HAP-1 (cell line): ENCODE data around the gene MANBA.
"Not testable (repeated sequence)": the region's sequence is repeated elsewhere in the genome, so short reads cannot be mapped to it uniquely, and the experiment has no call there.

Experiments
- DNase-seq, 2 experiments: peaks; one replicate each; pipeline ENCODE4 v3.0.0-alpha.2; 2016 to 2020; ENCODE audit warnings: low spot score in 2 of 2
- H3K27me3 ChIP-seq: fragments of 250-450 bp; sonication (Bioruptor Pico); 2 replicates; pipeline ENCODE4 v1.5.1; 2020; ENCODE audit warnings: low read depth, mild to moderate bottlenecking, moderate library complexity
- H3K36me3 ChIP-seq: fragments of 250-450 bp; sonication (Bioruptor Pico); replicated peaks from 2 replicates; pipeline ENCODE4 v1.5.1; 2020; ENCODE audit warnings: mild to moderate bottlenecking
- H3K4me1 ChIP-seq: fragments of 250-450 bp; sonication (Bioruptor Pico); 2 replicates; pipeline ENCODE4 v1.5.1; 2020; ENCODE audit warnings: mild to moderate bottlenecking
- H3K4me3 ChIP-seq: fragments of 250-450 bp; sonication (Bioruptor Pico); 2 replicates; pipeline ENCODE4 v1.5.1; 2020; ENCODE audit warnings: mild to moderate bottlenecking, moderate library complexity
- H3K9me3 ChIP-seq: fragments of 250-450 bp; sonication (Bioruptor Pico); 2 replicates; pipeline ENCODE4 v1.5.1; 2020; ENCODE audit warnings: mild to moderate bottlenecking, moderate library complexity
- in situ Hi-C: fragments of 300-500 bp; cut with MboI; formaldehyde crosslinking; loops from 3 replicates; pipeline ENCODE4 v1.14.3; 2020; ENCODE audit warnings: low sequenced_read_pairs, inconsistent platforms, mixed read lengths

MANBA gene

GRCh38 chr4:102725229-102725628 lies 35.5 kb downstream of the MANBA start:
- Histone ChIP-seq H3K9me3 (no peaks in the 10 kb centered on the region), H3K27me3 (no peaks in the 10 kb centered on the region), H3K36me3 (no peaks in the 10 kb centered on the region), H3K4me1 (no peaks in the 10 kb centered on the region), H3K4me3 (no peak overlapping the region)
- in situ Hi-C loops: no loop called here
- no peak for DNase-seq

GRCh38 chr4:102723511-102723910 lies 37.3 kb downstream of the MANBA start:
- no peaks in the 10 kb centered on the region for H3K27me3 ChIP-seq
- no peak for DNase-seq
- no peaks in the 10 kb centered on the region for H3K4me1 ChIP-seq
- no peaks in the 10 kb centered on the region for H3K9me3 ChIP-seq
- in situ Hi-C loops: no loop called here
- no peak overlapping the region for H3K4me3 ChIP-seq
- H3K36me3 ChIP-seq: peaks cover 3% of the 10 kb centered on the region

- H3K4me1 ChIP-seq: no peaks in the 10 kb centered on the region
- H3K36me3 ChIP-seq: peaks cover 3% of the 10 kb centered on the region
- H3K9me3 ChIP-seq: no peaks in the 10 kb centered on the region
- no peaks in the 10 kb centered on the region for H3K27me3 ChIP-seq
- no peak overlapping the region for H3K4me3 ChIP-seq
- no peak for DNase-seq
- in situ Hi-C loops: no loop called here
Observed at GRCh38 chr4:102722740-102723139, 38.0 kb downstream of the MANBA start.

GRCh38 chr4:102718833-102719575 lies 41.8 kb downstream of the MANBA start:
- not testable (repeated sequence) for H3K36me3 ChIP-seq

GRCh38 chr4:102717448-102718092 lies 43.2 kb downstream of the MANBA start:
- H3K4me3 ChIP-seq: no peak overlapping the region
- in situ Hi-C loops: no loop called here
- DNase-seq: no peak
- H3K9me3 ChIP-seq: no peaks in the 10 kb centered on the region
- no peaks in the 10 kb centered on the region for H3K4me1 ChIP-seq
- H3K27me3 ChIP-seq: no peaks in the 10 kb centered on the region
- H3K36me3 ChIP-seq: peaks cover 5% of the 10 kb centered on the region

More at GRCh38 chr4:102718833-102719575, 41.8 kb downstream of the MANBA start:
- H3K27me3 ChIP-seq, H3K9me3 ChIP-seq, H3K4me3 ChIP-seq, H3K4me1 ChIP-seq, DNase-seq, in situ Hi-C loops: not testable (repeated sequence)

- H3K4me3 ChIP-seq: no peak overlapping the region
- in situ Hi-C loops: no loop called here
- DNase-seq: no peak
- H3K36me3 ChIP-seq: peaks cover 5% of the 10 kb centered on the region
- no peaks in the 10 kb centered on the region for H3K9me3 ChIP-seq
- H3K4me1 ChIP-seq: no peaks in the 10 kb centered on the region
- H3K27me3 ChIP-seq: no peaks in the 10 kb centered on the region
Observed at GRCh38 chr4:102715057-102715456, 45.7 kb downstream of the MANBA start.

- H3K4me3 ChIP-seq, DNase-seq, in situ Hi-C loops, H3K36me3 ChIP-seq, H3K9me3 ChIP-seq, H3K4me1 ChIP-seq, H3K27me3 ChIP-seq: not testable (repeated sequence)
Observed at GRCh38 chr4:102713774-102714173, 47.0 kb downstream of the MANBA start.

GRCh38 chr4:102713096-102713495 lies 47.7 kb downstream of the MANBA start:
- no peaks in the 10 kb centered on the region for H3K27me3 ChIP-seq
- no peaks in the 10 kb centered on the region for H3K4me1 ChIP-seq
- no peaks in the 10 kb centered on the region for H3K9me3 ChIP-seq
- H3K36me3 ChIP-seq: peaks cover 3% of the 10 kb centered on the region; the same call in 1 of the 2 replicates
- H3K4me3 ChIP-seq: no peak overlapping the region
- DNase-seq: no peak
- in situ Hi-C loops: no loop called here

GRCh38 chr4:102710986-102711385 lies 49.8 kb downstream of the MANBA start:
- in situ Hi-C loops: no loop called here

GRCh38 chr4:102709060-102709459 lies 51.7 kb downstream of the MANBA start:
- H3K4me1 ChIP-seq, H3K36me3 ChIP-seq, DNase-seq, H3K27me3 ChIP-seq, H3K4me3 ChIP-seq, in situ Hi-C loops, H3K9me3 ChIP-seq: not testable (repeated sequence)

More at GRCh38 chr4:102710986-102711385, 49.8 kb downstream of the MANBA start:
- Histone ChIP-seq H3K36me3 (peaks cover 3% of the 10 kb centered on the region; the same call in 1 of the 2 replicates), H3K27me3 (no peaks in the 10 kb centered on the region), H3K4me1 (no peaks in the 10 kb centered on the region), H3K9me3 (no peaks in the 10 kb centered on the region), H3K4me3 (no peak overlapping the region)
- DNase-seq: no peak

GRCh38 chr4:102707150-102707549 lies 53.6 kb downstream of the MANBA start:
- no peaks in the 10 kb centered on the region for H3K9me3 ChIP-seq
- H3K27me3 ChIP-seq: no peaks in the 10 kb centered on the region
- no peaks in the 10 kb centered on the region for H3K36me3 ChIP-seq
- no peaks in the 10 kb centered on the region for H3K4me1 ChIP-seq
- in situ Hi-C loops: no loop called here
- H3K4me3 ChIP-seq: no peak overlapping the region
- DNase-seq: no peak

- in situ Hi-C loops: no loop called here
- Histone ChIP-seq H3K36me3 (no peaks in the 10 kb centered on the region), H3K4me3 (no peak overlapping the region), H3K27me3 (no peaks in the 10 kb centered on the region), H3K9me3 (no peaks in the 10 kb centered on the region), H3K4me1 (no peaks in the 10 kb centered on the region)
- no peak for DNase-seq
Observed at GRCh38 chr4:102705391-102705935, 55.3 kb downstream of the MANBA start.

- no peak for DNase-seq
- in situ Hi-C loops: no loop called here
- Histone ChIP-seq H3K9me3 (no peaks in the 10 kb centered on the region), H3K4me3 (no peak overlapping the region), H3K27me3 (no peaks in the 10 kb centered on the region), H3K4me1 (no peaks in the 10 kb centered on the region), H3K36me3 (no peaks in the 10 kb centered on the region)
Observed at GRCh38 chr4:102696758-102697157, 64.0 kb downstream of the MANBA start.

- Histone ChIP-seq H3K27me3 (no peaks in the 10 kb centered on the region), H3K9me3 (no peaks in the 10 kb centered on the region), H3K36me3 (no peaks in the 10 kb centered on the region), H3K4me1 (no peaks in the 10 kb centered on the region), H3K4me3 (no peak overlapping the region)
- no peak for DNase-seq
- in situ Hi-C loops: no loop called here
Observed at GRCh38 chr4:102694791-102695190, 66.0 kb downstream of the MANBA start.
